Occipital lobe (tissue), 2 donors: Measurements from ENCODE around the gene MYD88. TPM values are rescaled to one million over a fixed set of nuclear protein-coding genes. Genes with fewer than 3 reads are reported as not detected.
"Not testable (repeated sequence)": the region's sequence is repeated elsewhere in the genome, so short reads cannot be mapped to it uniquely, and the experiment has no call there.

ENCODE experiments used
- DNase-seq: peaks from one replicate; lab custom pipeline; 2025; lab: John Stamatoyannopoulos, UW
- total RNA-seq: library from RNA; depleted of rRNA; stranded (reverse); fragments of >200 nt; gene quantifications from one replicate; pipeline ENCODE4 v1.2.3, GENCODE V29; 2014

MYD88 gene
- total RNA-seq, 1 donor from 2014 or later, result 2.7 TPM

DNA sequence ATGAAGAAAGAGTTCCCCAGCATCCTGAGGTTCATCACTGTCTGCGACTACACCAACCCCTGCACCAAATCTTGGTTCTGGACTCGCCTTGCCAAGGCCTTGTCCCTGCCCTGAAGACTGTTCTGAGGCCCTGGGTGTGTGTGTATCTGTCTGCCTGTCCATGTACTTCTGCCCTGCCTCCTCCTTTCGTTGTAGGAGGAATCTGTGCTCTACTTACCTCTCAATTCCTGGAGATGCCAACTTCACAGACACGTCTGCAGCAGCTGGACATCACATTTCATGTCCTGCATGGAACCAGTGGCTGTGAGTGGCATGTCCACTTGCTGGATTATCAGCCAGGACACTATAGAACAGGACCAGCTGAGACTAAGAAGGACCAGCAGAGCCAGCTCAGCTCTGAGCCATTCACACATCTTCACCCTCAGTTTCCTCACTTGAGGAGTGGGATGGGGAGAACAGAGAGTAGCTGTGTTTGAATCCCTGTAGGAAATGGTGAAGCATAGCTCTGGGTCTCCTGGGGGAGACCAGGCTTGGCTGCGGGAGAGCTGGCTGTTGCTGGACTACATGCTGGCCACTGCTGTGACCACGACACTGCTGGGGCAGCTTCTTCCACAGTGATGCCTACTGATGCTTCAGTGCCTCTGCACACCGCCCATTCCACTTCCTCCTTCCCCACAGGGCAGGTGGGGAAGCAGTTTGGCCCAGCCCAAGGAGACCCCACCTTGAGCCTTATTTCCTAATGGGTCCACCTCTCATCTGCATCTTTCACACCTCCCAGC is 2.9 kb downstream of the MYD88 start:
- no peak for DNase-seq

DNA sequence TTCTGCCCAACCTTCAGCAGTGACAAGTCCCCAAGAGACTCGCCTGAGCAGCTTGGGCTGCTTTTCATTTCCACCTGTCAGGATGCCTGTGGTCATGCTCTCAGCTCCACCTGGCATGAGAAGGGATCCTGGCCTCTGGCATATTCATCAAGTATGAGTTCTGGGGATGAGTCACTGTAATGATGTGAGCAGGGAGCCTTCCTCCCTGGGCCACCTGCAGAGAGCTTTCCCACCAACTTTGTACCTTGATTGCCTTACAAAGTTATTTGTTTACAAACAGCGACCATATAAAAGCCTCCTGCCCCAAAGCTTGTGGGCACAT is 3.5 kb downstream of the MYD88 start:
- DNase-seq, result no peak

DNA sequence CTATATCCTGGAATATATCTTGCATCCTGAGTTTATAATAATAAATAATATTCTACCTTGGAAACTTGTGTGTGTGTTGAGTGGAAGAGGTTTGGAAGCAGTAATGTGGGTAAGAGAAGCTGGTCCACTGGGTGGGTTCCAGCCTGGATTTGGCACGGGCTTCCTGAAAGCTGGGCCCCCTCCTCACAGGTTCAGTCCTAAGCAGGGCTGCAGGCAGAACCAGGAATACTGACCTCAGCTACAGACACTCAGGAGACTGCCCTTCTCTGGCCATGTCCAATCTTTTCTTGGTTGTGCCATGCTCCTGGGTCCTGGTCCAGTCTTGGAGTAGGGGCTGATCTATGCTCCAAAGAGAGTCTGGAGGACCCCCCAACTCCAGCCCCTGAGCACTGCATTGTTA is 4.5 kb downstream of the MYD88 start:
- no peak for DNase-seq

DNA sequence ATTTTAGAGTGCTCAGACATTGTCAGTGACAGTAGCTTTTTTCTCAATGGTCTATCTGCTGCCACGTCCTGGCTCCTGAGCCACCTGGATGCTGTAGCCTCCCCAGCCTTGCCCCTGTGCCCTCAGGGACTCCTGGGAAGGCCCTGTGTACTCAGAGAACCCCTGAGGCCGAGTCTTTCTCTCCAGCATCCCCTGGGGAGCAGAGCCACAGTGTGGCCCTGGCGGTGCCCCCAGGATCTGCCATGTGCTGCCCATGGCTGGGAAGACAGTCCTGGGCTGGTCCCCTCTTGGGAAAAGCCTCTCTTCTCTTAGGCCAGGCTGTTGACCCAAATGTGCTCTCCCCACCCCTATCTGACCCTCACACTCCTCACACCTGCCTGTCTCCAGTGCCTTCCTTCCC is 5.0 kb downstream of the MYD88 start:
- no peak for DNase-seq

DNA sequence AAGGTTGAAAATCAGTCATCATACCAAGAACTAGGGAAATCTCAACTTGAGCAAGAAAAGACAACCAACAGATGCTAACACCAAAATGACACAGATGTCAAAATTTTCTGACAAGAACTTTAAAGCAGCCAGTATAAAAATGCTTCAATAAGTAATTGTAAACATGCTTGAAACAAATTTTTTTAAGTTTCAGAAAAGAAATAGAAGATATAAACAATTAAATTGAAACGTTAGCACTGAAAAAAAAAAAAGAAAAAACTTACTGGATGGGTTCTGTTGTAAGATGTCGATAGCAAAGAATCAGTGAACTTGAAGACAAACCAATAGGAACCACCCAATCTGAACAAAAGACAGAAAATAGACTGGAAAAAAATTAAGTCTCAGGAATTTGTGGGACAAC is 8.0 kb downstream of the MYD88 start:
- no peak for DNase-seq

DNA sequence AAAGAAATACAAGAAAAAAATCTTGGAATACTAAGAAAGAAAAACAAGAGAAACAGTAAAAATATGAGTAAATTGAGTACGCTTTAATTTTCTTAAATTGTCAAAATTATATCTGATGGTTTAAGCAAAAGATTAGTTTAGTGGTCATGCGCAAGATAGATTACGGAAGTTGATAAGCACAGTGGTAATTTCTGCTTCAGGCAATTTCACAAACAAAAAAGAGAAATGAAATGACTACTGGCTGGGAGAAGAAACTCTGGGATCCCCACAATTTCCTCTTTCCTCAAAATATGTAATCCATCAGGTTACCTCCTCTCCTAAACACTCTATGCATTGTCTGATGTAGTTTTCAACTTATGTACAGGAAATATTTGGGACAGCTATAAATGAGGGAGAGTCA is 9.0 kb downstream of the MYD88 start:
- no peak for DNase-seq

DNA sequence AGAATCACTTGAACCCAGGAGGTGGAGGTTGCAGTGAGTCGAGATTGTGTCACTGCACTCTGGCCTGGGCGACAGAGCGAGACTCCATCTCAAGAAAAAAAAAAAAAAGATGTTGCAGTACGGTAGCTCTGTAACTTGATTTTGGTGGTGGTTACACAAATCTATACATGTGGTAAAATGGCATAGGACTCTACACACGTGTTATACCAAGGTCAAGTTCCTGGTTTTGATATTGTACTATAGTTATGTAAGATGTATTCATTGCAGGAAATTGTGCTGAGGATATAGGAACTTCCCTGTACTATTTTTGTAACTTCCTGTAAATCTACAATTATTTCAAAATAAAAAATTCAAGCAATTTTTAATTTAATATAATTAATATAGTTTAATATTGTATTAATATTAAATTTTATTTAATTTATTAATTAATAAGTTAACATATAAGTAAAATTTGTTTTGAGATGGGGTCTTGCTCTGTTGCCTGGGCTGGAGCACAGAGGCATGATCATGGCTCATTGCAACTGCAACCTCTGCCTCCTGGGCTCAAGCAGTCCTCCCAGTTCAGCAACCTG is 9.9 kb downstream of the MYD88 start:
- no peak for DNase-seq

DNA sequence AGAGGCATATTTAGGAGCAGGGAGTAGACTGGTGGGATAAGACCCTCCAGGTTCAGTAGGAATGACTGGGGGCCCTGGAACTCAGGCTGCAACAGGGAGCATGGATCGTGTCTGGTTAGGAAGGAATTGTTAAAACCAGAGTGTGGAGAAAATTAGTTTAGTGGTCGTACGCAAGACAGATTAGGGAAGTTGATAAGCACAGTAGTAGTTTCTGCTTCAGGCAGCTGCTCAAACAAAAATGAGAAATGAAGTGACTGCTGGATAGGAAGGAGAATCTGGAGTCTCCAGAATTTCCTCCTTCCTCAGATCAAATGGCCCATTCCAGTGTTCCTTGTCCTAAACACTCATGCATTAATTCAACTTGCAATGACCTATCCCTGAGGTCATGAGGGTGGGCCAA is 11.2 kb downstream of the MYD88 start:
- no peak for DNase-seq

DNA sequence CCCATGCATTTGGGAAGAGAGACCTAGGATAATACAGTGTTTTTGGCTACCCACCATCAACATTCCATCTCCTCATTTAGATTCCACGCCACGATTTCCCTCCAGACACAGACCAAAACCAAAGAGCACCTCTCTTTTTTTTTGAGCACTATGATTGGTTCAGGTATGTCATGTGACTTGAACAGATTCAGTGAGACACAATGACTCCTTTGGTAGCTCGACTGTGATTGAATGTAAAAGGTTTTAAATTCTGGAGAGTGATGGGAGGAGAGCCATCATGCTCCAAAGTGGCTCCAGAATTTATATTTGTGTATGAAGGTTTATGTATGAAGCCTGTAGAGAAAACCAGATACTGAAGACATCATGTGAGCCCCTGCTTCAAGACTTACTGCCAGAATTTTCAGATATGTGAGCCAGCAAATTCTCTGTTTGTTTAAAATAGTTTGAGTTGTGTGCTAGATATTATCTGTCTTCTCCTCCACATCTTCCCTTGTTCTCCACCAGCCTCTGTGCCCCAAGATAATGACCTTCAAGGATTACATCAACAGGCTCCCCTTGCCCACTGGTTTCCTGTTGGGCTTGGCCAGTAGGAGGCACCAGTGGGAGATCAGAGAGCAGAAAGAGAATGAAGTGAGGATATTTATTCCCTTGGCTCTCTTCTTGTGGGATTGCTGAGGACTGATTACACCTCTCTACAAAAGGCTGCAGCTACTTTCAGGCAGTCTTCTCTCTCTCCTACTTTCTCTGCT is 12.5 kb downstream of the MYD88 start:
- no peak for DNase-seq

DNA sequence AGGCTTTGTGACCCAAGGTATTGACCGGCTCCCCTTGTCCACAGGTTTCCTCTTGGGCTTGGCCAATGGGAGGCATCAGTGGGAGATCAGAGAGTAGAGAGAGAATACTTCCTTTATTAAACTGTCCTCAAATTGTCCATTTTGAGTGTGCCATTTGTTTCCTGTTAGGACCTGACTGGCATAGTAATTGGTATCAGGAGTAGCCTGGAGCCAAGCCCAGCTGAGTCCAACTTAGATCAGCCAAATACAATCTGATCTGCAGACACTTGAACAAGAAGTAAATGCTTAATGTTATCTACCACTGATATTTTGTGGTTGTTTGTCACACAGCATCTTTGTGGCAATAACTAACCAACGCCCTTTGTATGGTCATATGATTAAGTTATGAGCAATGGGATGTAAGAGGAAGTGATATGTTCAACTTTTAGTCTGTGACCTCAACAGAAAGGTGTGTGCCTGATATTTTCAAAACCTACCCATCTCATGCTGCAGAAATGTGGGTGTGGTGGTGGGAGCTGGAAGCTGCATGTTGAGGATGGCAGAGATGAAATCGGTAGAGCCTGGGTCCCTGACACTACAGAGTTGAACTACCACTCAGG is 13.3 kb downstream of the MYD88 start:
- DNase-seq, result no peak

DNA sequence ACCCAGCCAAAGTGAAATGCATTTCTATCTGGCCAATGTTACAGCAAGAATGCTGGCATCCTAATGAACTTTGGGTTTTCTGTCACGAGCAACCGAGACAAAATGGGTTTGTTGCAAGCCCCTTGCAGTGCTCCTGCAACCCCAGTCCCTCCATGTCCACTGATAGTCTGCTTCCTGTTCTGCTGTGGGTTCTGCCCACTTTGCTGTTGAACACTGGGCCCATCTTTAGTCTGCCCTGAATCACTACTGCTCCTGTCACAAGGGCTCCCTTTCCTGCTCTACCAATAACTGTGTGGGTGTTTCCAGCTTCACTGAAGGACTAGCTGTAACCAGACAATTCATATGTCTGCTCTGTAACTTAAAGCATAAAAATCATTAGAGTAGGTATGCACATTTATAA is 14.1 kb downstream of the MYD88 start:
- no peak for DNase-seq

DNA sequence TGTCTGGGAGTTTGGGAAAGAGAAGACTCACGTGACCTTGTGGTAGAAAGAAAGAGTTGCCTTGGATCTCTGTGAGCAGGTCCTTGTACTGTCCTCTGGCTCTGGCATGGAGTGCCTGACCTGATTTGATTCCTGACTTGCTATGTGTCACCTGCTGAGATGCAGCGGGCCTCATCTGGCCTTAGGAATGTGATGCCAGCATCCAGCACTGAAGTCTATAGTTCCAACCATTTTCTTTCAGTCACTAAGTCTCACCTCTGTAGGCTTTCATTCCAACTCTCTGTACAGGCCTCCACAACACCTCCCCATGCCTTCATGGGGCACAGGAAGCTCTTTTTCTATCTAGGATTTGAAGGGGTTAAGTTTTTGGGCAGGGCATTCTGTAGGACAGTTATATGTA is 14.8 kb downstream of the MYD88 start:
- no peak for DNase-seq

DNA sequence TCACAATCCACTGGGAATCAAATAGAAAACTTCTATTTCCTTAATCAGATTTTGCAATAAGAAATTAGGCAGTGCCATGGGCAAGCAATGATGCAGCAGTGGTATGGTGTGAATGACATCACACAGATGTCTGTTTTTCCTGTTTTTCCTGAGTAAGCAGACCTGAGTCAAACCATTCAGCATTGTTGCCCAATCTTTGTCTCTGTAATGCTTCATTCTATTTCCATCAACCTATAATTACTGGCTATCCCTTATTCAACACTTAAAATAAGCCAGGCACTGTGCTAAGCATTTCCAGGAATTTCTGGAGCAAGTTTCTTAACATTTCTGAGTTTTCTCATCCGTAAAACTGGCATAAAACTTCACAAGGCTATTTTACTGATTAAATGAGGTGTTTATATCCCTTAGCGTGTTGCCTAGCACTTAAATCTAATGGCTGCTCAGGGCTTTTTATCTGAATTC is 15.6 kb downstream of the MYD88 start:
- no peak for DNase-seq

DNA sequence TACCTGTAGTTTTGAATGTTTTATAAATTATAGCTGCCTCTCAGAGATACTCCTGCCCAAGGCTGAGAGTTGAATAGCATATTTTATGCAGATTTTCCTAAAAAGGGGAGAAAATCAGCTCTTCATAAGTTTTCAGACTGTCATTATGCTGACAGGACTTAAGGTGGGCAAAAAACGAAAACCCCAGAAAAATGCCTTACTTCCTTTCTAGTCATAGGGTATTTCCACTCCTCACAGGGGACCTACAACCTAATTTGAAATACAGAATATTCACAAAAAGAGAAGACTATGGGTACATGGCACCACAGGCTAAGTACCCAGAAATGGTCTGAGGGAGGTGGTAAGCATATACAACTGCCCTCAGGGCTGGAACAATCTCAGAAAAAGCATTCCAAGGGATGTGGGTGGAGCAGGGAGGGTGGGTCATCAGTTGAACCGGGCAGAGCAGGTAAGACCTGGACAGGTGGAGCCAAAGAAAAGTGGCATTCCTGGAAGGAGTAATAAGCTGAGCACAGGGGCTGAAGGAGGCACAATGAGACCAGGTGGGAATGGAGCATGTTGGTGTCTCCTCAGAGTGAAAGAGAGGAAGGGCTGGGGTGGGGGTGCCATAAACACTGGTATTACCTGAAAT is 16.3 kb downstream of the MYD88 start:
- no peak for DNase-seq

DNA sequence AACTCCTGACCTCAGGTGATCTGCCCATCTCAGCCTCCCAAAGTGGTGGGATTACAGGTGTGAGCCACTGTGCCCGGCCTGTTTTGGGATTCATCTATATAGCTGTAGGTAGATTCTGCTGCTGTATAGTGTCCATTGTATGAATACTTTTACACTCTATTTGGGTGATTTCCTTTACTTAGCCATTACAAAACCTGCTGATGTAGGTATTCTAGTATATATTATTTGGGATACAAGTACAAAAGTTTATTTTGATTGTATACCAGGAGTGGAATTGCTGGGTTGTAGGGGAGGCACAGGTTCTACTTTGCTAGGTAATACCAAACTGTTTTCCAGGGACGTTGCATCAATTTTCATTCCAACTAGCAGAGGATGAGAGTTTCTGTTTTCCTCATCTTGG is 17.4 kb downstream of the MYD88 start:
- DNase-seq, result no peak

DNA sequence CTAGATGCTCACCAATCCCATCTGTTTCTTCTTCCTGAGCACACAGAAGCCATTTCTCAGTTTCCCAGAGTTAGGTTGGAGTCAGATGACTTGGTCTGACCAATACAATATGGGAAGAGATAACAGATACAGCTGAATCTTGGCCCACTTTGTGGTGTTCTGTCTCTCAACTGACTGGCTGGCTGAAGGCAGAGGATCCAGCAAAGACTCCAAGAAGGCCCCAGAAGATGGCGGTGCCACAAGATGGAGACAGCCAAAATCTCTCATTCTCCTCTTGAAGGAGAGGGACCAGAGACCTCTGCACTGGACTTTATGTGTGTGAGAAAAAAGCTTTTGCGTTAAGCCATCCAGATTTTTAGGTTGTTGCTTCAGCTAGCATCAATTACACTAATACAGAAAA is 18.7 kb downstream of the MYD88 start:
- DNase-seq, result no peak

DNA sequence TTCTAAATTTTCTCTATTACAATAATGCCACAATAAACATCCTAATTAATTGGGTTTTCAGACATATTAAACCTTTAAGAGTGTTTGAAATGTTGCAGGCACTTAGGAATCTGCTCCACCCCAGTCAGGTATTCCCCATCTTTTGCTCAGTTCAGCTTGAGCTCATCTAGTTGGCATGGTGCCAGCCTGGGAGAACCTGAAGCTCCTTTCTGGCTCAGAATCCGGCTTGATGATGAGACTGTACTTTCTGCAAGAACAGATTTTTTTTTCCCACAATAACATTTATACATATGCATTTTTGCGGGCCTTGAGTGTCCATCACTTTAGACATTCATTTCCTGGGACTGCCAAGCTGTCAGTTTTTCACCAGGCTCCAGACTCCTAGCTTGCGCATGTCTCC is 19.1 kb downstream of the MYD88 start:
- DNase-seq, result no peak

DNA sequence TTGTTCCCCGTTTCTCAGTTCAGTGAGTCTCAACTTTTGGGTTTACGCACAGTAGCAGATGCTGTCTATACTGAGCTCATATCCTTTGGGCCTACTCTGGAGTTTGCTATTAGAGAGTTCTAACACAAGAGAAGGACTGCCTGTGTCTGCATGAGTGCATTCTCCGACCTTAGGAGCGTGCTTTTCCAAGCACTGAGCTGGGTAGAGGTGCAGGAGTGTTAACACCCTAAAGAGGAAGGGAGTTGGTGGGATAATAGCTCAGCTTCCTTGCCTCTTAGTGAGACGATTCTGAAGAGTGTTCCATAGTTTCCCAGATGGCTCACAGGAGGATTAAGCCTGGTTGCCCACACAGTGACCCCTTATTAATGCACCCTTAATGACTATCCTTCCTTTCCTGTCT is 20.0 kb downstream of the MYD88 start:
- DNase-seq, result no peak

DNA sequence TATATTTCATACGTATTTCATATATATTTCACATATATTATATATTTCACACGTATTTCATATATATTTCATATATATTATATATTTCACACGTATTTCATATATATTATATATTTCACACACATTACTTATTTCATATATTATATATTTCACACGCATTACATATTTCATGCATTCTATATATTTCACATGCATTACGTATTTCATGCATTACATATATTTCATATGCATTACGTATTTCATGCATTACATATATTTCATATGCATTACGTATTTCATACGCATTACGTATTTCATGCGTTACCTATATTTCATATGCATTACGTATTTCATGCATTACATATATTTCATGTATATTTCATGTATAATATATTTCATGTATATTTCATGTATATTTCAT is 22.2 kb downstream of the MYD88 start:
- not testable (repeated sequence) for DNase-seq

DNA sequence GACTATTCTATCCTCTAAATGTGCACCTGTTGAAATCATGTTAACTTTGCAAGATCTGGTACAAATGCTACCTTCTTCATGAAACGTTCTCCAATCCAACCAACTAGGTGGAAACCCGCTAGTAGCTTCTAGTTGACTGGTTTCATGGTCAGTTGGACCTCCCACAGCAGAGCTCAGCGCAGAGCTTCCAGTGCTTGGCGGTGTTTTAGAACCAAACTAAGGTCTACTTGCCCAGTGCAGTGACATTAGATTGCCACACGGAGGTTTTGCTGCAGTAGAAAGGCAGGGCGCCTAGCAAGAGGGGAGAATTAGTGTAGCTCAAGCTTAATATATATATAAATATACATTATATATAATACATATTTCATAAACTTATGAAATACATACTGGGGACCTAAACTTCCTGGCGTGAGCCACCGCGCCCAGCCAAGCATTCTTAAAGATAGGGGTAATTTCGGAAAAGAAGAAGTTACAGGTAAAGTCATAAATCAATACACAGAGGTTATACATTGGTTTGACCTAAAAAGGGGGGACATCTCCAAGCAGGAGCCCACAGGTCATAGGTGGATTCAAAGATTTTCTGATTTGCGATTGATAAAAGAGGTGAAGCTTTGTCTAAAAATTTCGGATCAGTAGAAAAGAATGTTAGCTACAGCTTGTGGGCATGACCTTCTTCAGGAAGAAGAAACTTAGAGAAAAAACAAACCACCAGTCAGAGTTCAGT is 24.8 kb downstream of the MYD88 start:
- no peak for DNase-seq
